GM18873 (cell line): ENCODE data around the gene EXOC6.
"Not testable (repeated sequence)": the region's sequence is repeated elsewhere in the genome, so short reads cannot be mapped to it uniquely, and the experiment has no call there.

Source experiments
- ATAC-seq: cut with Tn5 transposase; IDR thresholded peaks from one replicate; pipeline ENCODE4 v1.9.1; 2021; ENCODE audit warnings: mild to moderate bottlenecking, moderate library complexity, moderate number of reproducible peaks; ENCODE audit not compliant: unreplicated experiment, low FRiP score

EXOC6 gene

DNA sequence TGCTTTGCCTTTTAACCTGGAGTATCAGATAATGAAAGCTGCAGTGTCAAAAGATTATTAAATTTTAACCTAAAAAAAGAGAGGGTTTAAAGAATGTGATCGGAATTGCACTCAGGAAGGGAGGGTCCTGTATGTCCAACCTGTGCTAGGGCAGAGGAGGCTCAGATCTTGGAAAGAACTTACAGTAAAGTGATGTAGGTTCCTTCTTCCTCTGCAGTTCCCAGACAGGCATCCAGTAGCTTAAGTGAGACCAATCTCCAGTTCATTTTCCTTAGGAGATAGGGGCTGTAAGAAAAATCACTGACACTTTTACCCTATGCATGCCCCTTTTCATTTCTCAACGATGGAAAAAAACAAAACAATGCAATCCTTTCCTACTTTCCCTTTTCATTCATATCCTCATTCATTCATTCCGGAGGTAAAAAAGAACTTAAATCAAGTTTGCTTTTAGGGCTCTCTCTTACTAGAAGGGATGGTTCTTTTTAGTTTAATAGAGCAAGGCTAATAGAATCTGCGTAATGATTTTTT, 28.3 kb downstream of the EXOC6 start:
- ATAC-seq, result no peak

DNA sequence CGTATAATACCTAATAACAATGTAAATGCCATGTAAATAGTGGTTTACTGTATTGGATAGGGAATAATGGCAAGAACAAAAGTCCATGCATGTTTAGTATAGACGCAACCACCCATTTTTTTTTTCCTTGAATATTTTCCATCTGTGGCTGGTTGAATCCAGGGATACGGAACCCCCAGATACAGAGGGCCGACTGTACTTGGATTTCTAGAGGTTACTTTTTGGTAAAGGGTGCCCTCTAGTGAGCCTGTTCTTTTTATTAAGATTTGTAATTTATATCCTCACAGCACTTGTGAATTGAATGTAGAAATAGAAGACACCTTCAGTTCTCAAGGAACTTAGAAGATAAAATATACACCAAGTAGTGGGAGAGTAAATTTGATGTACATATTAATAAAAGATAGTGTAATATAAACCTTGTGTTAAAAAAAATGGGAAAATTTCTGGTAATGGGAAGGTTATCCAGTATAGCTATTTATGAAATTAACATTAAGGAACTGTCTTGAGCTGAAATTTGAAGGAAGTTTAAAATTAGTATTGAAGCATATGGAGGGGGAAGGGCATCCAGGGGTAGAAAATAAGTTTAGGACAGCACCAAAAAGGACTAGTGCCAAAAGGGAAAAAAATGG, 32.0 kb downstream of the EXOC6 start:
- ATAC-seq, result no peak

DNA sequence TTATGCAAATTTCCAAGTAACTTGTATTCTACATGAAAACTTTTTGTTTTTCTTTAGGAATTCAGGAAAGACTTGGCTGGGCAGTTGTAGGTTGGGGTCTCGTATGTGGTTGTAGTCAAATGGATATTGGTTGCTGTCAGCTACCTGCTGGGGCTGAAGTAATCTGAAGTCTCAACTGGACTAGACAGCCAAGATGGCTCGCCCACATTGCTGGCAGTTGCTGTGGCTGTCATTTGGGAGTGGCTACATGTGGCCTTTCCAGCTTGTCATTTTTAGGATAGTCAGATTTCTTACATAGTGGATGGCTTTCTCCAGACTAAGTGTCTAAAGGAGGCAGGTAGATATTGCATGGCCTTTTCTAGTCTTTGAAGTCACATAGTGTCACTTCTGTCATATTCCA, 32.6 kb downstream of the EXOC6 start:
- no peak for ATAC-seq

DNA sequence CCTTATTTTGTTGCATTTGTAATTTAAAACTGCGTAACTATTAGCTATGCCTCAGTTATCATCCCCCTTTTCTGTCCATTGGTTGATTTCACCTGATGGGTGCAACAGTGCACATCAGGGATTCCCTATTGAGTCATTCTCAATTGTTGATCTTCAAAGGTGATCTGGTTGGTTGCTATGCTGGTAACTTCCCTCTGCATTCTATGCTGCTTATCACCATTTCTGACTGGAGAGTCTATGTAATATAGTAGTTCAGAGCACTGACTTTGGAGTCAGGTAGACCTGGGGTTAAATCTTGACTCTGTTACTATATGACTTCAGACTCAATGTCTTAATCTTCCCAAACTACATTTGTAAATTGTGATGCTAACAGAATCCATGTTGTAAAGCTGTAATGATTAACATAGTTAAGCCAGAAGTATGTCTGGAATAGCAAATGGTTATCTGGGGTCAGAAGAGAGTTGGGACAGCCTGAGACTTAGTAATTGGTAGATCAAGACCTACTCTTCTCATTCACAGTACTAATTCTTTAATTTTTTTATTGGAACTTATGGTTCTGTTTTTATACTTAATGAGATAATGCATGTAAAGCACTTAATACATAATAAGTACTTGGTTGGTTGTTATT, 38.1 kb downstream of the EXOC6 start:
- ATAC-seq, result no peak

DNA sequence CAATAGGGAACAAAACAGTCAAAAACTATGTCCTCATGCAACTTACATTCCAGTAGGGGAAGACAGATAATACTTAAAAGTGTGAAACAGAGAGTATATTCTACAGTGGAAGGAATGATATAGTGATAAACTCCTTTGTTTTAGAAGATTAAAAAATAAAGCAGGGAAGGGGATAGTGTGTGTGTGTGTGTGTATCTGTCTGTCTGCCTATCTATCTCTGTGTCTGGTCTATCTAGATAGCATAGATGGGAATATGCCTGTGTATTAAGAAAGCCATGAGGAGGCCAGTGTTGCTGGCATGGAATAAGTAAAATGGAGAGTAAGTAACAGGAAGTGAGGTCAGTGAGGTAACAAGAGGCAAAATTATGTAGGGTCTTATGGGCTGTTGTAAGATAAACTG, 42.2 kb downstream of the EXOC6 start:
- no peak for ATAC-seq

DNA sequence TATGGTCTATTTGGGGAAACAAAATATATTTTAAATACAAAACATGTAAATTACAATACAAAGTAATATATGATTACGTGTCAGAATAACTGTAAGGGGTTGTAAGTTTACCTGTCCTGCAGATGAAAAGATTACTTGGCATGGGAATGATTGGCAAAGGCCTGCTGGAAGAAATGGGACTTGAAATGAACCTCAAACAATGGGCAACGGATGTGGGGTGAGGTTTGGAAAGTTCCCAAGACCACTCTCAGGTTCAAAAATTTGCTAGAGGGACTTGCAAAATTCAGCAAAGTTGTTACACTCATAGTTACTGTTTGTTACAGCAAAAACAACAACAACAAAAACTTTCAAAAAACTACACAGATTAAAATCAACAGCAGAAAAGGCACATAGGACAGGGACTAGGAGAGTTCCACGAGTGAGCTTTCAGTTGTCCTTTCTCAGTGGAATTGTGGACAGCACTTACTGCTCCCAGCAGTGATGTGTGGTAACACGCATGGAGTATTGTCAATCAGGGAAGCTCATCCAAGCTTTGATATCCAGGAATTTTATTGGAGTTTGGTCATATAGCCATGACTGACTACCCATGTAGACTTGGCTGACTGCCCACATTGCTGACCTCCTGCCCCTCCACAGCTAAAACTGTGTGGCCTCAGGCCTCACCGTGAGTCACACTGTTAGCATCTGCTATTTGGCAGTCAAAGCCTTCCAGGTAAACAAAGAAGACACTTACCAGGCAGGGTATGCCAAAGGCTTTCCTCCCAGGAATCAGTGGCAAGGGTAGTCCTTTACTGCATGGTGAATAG, 43.8 kb downstream of the EXOC6 start:
- no peak for ATAC-seq

DNA sequence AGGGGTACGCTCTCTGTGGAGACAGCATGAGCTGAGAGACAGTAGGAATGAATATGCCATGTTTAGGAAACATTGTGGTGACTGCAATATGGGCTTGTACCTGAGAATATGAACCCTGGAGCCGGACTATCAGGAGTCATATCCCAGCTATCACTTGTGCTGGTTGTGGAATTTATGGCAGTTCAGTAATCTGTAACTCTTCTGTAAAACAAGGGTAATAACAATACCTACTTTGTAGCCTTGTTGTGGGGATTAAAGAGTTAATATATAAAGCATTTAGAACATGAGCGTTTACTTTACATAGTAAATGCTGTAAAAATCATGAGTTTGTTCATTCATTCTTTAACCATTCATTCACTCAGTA, 44.4 kb downstream of the EXOC6 start:
- ATAC-seq, result no peak

DNA sequence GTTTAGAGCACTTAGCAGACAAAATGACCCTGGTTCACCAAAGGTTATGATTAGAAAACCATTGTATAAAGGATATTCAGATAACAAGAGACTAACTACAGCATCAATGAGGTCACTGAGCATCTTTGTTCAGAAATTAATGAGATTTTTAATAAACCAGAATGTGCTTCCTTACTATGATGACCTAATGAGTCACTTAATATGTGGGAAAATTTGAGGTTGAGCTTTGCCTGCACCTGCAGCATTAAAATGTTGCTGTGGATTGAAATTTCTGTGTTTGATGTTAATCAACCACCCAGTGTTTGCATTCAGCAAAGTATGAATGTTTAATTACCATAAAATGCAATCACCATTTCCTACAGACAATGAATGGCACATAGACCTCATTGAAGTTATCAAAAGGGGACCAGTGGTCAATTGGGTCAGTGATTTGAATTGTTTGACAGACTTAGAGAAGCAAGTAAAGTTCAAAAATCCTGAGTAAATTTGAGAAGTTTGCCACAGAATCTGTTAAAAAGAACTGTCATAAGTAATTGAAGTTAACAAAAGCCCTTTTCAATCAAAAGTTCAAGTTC, 45.8 kb downstream of the EXOC6 start:
- no peak for ATAC-seq

DNA sequence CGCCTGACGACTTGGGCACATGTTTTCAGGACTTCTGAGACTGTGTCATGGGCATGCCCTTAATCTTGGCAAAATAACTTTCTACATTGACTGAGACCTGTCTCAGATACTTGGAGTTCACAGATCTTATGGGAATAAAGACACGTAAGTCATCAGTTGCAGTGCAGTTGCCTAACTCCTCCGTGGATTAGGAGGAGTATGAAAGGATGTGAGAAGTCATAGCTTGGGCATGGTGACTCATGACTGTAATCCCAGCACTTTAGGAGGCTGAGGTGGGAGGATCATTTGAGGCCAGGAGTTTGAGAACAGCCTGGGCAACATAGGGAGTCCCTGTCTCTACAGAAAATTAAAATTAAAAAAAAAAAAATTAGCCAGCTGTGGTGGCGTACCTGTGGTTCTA, 49.6 kb downstream of the EXOC6 start:
- no peak for ATAC-seq

DNA sequence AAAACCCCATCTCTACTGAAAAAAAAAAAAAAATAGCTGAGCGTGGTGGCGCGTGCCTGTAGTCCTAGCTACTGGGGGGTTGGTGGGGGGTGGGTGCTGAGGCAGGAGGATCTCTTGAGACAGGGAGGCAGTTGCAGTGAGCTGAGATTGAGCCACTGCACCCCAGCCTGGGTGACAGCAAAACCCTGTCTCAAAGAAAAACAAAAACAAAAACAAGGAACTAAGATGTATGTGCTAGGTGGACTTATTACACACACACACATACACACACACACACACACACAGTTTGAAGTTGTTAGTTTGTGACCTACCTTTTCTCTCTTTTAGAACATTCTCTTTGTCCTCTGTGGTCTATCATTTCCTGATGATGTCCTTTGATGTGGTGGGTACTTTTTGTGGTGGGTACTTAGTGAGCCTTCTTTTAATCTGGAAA, 53.5 kb downstream of the EXOC6 start:
- no peak for ATAC-seq

DNA sequence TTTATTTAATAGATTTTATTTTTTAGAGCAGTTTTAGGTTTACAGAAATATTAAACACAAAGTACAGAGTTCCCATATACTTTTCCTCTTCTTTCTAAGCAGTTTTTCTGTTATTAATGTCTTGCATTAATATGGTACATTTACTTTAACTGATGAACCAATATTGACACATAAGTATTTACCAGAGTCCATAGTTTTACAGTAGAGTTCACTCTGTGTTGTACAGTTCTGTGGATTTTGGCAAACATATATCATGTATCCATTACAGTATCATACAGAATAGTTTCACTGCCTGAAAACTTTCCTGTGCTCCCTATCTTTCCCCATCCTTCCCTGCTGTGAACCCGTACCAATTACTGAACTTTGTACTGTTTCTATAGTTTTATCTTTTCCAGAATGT, 55.3 kb downstream of the EXOC6 start:
- ATAC-seq, result no peak

DNA sequence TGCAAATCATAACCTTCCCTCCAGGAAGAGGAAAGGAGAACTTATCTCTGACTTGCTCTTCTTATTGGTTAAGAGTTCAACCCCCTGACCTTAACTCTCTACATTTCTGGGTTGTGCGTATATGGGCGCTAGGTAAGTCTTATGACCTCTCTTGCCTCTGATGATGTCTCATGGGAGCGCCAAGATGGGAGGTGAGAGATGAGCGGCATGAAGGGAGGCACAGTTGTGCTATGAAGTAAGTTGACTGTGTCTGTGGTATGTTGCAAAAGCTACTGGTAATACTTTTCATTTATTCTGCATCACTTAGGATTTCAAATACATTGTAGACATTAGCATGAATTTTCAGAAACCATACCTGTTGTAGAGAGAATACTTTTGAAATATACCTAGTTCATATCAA, 59.0 kb downstream of the EXOC6 start:
- no peak for ATAC-seq

DNA sequence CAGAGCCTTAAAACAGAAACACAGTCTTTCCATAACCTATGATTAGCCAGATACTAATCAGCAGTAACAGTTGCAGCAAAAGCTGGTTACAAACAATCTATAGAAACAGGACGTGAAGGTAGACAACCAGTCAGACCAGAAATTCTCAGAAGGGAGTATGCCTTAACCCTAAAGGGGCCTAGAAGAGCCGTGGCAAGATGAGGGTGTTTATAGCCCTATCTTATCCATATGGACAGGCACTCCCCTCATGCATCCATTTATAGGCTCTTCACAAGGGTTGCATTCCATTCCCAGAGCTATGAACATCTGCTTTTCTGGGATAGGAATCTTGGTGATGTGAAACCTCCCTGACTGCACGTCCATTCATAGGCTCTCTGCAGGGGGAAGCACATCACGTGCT, 64.3 kb downstream of the EXOC6 start:
- ATAC-seq, result not testable (repeated sequence)

DNA sequence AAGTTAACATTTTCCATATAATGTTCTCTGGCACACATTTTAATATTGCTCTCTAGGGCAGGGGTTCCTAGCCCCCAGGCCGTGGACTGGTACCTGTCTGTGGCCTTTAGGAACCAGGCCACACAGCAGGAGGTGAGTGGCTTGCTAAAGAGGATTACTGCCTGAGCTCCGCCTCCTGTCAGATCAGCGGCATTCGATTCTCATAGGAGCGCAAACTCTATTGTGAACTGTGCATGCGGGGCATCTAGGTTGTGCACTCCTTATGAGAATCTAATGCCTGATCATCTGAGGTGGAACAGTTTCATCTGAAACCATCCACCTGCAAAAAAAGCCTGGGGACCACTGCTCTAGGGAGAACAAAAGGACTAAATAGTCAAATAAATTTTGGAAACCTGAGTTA, 65.7 kb downstream of the EXOC6 start:
- no peak for ATAC-seq

DNA sequence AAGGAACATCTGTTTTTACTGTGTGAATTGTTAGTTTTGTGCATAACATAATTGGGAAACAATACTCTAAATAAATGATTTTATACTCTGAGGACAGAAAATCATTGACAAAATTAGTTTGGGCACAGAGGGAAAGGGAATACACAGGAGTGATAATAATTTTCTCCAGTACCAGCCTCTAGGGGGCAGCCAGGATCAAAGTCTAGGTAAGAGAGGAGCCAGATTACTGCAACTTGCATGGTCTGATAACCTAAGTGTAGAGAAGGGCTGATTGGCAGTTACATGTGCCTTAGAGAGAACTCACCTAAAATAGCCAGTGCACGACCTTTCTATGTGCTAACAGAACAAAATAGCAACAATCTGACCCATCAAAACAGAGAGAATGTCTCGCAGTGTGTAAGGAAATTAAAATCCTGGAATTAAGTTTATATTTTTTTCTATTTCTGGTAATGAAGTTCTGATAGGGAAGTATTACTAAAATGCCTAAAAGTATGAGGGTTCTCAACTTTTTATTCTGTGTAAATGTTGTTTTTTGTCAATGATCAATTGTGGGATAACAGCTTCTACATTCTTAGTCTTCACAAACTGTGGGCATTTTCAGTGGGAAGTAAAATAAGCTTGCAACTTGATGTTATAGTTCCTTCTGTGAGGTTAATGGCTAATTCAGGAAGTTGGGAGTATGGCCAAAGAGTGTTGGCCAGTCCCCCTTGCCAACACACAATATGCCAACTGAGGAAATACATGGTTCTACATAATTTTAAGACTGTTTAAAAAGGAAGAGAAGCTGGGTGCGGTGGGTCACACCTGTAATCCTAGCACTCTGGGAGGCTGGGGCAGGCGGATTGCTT, 66.4 kb downstream of the EXOC6 start:
- no peak for ATAC-seq

DNA sequence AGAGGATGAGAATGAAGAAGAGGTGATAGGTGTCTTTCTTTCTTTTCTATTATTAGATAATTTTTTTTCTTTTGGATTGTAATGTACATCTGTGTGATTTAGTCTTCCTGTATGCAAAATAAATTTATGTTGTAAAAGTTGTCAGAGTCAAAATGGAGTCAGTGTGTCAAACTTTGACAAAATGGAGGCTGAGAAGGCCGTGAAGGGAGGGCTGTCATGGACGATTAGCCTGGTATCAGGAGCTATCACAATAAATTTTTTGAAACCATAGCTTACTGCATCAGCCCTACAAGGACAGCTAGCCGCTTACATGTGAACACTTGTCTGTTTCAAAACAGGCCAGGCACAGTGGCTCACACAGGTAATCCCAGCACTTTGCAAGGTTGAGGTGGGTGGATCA, 67.6 kb downstream of the EXOC6 start:
- ATAC-seq, result no peak

DNA sequence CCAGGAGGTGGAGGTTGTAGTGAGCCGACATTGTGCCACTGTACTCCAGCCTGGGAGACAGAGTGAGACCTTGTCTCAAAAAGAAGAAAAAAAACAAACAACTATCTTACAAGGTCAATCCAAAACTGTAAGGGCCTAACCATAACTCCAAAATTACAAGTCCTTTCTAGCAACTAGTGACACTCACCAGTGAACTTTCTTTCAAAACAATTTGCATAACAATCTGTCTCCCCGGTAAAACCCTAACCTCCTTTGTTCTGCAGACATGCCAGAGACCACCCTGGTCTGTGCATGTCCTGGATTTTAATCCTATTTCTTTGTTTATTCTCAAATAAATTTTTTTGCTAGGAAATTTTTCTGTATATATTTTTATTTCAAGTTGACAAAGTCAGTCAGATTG, 68.1 kb downstream of the EXOC6 start:
- no peak for ATAC-seq

DNA sequence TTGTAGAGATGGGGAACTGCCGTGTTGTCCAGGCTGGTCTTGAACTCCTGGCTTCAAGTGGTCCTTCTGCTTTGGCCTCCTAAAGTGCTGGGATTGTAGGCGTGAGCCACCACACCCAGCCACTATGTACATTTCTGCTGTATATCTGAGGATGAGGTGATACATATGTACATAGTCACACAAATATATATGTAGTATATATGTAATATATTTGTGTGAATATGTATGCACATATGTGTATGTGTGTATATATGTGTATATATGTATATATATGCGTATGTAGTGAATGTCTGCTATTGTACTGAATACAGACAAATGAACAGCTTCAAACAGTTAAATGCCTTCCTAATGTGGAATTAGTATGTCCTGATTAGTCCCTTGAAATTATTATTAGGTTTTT, 70.3 kb downstream of the EXOC6 start:
- ATAC-seq, result no peak

DNA sequence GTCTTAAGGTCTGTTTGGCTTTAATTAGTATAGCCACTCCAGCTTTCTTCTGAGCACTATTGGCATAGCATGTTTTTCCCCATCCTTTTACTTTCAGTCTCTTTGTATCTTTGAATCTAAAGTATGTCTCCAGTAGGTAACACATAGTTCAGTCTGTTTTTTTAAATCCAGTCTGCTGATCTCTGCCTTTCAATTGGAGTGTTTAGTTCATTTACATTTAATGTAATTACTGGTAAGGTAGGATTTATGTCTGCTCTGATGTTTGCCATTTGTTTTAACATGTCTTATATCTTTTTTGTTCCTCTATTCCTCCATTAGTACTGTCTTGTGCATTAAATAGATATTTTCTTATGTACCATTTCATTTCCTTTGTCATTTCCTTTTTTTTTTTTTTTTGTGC, 72.5 kb downstream of the EXOC6 start:
- ATAC-seq, result no peak

DNA sequence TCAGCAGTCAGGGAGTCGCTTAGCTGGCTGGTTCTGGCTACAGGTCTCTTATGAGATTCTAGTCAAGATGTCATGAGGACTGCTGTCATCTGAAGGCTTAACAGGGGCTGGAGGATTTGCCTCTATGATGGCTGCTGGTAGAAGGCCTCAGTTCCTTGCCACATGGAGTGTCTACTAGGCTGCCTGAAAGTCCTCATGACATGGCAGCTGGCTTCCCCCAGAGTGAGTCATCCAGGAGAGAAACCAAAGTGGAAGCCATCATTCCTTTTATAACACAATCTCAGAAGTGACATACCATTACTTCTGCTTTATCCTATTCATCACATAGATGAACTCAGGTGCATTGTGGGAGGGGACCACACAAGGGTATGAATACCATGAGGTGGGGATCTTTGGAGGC, 75.1 kb downstream of the EXOC6 start:
- no peak for ATAC-seq
